Measurements from ENCODE around the gene NEURL3.
"Not testable (repeated sequence)": the region's sequence is repeated elsewhere in the genome, so short reads cannot be mapped to it uniquely, and the experiment has no call there.

Gene NEURL3

GRCh38 chr2:96485350-96485749 lies 19.8 kb downstream of the NEURL3 start:
- no peak for DNase-seq (ENCODE audit: low read depth, low spot score)

DNA sequence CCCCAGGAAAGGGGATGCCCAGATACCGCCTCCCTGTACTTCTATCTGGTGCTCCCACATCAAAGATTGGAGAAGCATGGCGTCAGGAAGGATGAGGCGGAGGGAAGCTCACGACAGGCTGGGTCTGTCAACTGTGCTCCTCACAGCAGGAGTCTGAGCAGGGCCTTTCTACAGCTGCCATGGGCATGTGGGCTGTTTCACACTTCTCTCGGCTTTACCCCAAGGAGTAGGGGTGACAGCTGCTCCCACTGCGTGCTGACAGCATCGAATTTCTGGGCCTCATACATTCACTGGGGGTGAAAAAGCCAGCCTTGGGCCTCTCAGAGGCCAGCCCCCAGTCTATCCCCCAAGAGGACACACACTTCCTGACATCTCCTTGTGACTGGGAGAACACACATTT lies 21.1 kb downstream of the NEURL3 start:
- no peak for DNase-seq (ENCODE audit: low read depth, low spot score)

DNA sequence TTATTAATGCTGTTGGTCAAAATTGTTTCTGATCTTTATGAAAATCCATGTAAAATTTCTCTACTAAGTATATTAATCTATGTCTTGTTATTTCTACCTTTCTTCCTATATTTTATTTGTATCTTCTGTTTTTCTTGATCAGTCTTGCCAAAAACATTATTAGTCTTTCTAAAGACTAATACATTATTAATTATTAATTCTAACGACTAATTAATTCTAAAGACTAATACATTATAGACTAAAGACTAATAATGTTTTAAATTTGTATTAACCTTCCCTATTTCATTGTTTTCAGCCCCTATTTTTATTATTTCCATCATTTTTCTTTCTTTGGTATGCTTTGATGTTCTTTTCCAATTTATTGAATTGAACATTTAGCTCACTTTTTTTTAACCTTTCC lies 27.7 kb downstream of the NEURL3 start:
- no peak for DNase-seq (ENCODE audit: low read depth, low spot score)

- DNase-seq (ENCODE audit: low read depth, low spot score) = no peak
These were observed 33.4 kb downstream of the NEURL3 start for GRCh38 chr2:96471772-96472171.

DNA sequence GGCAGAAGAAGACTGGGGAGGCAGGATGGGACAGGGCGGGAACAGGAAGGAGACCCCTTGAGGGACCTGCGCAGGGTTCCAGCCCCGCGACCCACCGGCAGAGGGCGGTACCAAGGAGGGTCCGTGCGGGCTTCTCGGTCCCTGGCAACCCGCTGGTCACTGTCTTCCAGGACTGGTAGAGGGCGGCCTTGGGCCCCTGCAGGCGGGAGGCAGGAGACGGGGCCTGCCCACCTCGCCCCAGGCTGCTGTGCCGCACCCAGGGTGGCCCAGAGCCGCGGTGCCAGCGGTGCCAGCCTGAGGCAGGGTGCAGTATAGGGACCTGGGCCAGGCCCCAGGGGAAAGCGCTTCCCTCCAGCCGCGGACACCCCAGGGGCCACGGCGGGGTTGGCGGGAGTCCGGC lies 34.5 kb downstream of the NEURL3 start:
- DNase-seq (ENCODE audit: low read depth, low spot score) = no peak

DNA sequence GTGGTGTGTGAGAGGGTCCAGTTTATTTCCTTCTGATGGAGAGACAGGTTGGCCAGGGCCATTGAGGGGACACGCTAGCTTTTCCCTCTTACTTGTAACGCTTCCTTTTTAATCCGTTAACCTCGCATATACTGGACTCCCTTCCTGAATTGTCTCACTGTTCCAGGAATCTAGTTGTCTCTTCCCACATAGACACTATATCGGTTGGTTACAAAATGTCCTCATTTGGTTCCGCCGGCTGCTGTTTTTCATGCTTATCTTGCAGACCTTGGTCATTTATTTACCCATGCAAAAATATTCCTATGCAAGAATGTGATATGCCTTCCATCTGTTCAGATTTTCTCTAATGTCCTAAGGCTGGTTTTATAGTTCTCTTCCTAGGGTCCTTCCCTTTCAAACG lies 35.0 kb downstream of the NEURL3 start:
- no peak for DNase-seq (ENCODE audit: low read depth, low spot score)

GRCh38 chr2:96468904-96469303 lies 36.3 kb downstream of the NEURL3 start:
- no peak for DNase-seq (ENCODE audit: low read depth, low spot score)

GRCh38 chr2:96464651-96465050 lies 40.5 kb downstream of the NEURL3 start:
- no peak for DNase-seq (ENCODE audit: low read depth, low spot score)

DNA sequence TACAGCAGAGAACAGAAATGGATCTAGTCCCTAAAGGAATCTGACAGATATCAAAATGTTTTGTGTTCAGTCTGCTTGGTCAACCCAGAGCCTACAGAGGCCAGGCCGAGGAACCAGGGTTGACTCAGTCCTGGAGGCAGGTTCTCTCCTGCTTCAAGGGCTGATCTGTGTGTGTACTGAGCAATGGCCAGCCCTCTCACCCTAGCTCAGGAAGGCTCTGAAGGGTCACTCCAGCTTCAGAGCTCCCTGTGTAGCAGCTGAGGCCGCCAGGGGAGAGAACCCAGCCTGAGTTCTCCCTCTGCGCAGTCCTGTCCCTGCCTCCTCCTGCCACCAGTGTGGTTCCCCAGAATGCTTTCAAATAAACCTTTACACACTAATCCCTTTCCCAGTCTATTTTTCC lies 41.1 kb downstream of the NEURL3 start:
- DNase-seq (ENCODE audit: low read depth, low spot score) = no peak

DNA sequence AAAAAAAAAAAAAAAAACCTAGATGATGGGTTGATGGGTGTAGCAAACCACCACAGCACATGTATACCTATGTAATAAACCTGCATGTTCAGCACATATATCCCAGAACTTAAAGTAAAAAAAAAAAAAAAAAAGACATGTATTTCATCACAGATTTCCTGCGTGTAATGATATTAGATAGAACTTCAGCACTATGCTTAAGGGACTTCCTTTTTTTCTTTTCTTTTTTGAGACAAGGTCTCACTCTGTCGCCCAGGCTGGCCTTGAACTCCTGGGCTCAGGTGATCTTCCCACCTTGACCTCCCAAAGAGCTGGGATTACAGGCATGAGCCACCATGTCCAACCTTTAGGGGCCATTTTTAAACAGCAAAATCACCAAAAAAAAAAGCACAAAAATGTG lies 42.0 kb downstream of the NEURL3 start:
- DNase-seq (ENCODE audit: low read depth, low spot score) = no peak

GRCh38 chr2:96461616-96462015 lies 43.5 kb downstream of the NEURL3 start:
- not testable (repeated sequence) for DNase-seq (ENCODE audit: low read depth, low spot score)

DNA sequence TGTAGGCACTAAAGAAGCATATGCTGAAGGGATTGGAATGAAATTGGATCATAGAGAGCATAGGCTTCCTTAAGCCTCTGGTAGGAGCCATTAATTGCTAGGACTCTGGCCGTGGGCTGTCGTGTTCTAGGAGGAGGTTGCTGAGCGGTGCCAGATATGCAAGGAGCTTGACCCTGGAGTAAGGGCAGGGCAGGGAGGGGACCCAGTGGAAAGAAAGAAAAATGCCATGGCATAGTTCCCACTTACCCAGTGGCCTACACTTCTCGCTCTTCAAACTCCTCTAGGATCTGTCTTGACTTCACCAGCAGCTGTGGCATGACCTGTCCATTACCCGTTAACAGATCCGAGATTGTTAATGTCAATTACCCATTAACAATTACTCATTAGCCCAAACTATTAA lies 53.1 kb downstream of the NEURL3 start:
- no peak for DNase-seq (ENCODE audit: low read depth, low spot score)

- DNase-seq (ENCODE audit: low read depth, low spot score) = no peak
These were observed 55.5 kb downstream of the NEURL3 start for GRCh38 chr2:96449637-96450036.

- no peak for DNase-seq (ENCODE audit: low read depth, low spot score)
These were observed 56.0 kb downstream of the NEURL3 start for GRCh38 chr2:96449174-96449573.

DNA sequence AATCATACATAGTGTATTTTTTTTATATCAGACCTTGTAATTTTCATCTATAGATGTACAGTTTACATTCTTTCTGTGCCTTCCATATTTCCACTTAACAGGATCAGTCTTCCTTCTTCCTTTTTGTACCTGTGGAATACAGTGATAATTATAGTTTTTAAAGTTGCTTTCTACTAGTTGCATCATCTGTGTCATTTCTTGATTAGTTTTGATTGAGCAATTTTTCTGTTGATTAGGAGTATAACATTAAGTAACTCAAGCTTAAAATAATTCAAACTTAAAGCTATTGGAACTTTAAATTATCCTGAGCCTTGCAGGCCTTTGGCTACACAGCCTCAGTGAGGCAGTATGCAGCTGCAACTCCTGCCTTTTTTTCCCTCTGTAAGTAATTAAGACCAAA lies 57.4 kb downstream of the NEURL3 start:
- DNase-seq (ENCODE audit: low read depth, low spot score) = no peak

Data from activated CD4-positive, CD25-positive, alpha-beta regulatory T cell treated with anti-CD3 and anti-CD28 coated beads, Interleukin-2, amount 50 U/mL, for 16 hours (primary cell).